Epithelial cell of proximal tubule (primary cell): ENCODE results near the gene PKHD1. TPM values are rescaled to one million over a fixed set of nuclear protein-coding genes. Genes with fewer than 3 reads are reported as not detected.

Experiments used
- DNase-seq: peaks from one replicate; pipeline ENCODE4 v3.0.0-alpha.2; 2011; ENCODE audit warnings: low read depth
- H3K4me3 ChIP-seq: 2 replicates; pipeline ENCODE4 v1.5.1; 2011; ENCODE audit warnings: low read depth, mild to moderate bottlenecking, low read length
- total RNA-seq: library from RNA; depleted of rRNA; stranded (reverse); fragments of >200 nt; gene quantifications from 2 replicates; pipeline ENCODE4 v1.2.3, GENCODE V29; 2015
- TF ChIP-seq, protein P1 (sequence below): conservative IDR thresholded peaks from 2 replicates; pipeline ENCODE4 v1.5.1; 2012; ENCODE audit warnings: low read depth, mild to moderate bottlenecking, low read length

The PKHD1 gene
- total RNA-seq, 1 donor from 2014 or later: 1.7 TPM

GRCh38 chr6:52130440-52130839, 43.0 kb upstream of the PKHD1 start:
- TF ChIP-seq, protein P1, sequence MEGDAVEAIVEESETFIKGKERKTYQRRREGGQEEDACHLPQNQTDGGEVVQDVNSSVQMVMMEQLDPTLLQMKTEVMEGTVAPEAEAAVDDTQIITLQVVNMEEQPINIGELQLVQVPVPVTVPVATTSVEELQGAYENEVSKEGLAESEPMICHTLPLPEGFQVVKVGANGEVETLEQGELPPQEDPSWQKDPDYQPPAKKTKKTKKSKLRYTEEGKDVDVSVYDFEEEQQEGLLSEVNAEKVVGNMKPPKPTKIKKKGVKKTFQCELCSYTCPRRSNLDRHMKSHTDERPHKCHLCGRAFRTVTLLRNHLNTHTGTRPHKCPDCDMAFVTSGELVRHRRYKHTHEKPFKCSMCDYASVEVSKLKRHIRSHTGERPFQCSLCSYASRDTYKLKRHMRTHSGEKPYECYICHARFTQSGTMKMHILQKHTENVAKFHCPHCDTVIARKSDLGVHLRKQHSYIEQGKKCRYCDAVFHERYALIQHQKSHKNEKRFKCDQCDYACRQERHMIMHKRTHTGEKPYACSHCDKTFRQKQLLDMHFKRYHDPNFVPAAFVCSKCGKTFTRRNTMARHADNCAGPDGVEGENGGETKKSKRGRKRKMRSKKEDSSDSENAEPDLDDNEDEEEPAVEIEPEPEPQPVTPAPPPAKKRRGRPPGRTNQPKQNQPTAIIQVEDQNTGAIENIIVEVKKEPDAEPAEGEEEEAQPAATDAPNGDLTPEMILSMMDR: no peak
- H3K4me3 ChIP-seq: no peak overlapping the region
- DNase-seq: peak; percentile 53

DNA sequence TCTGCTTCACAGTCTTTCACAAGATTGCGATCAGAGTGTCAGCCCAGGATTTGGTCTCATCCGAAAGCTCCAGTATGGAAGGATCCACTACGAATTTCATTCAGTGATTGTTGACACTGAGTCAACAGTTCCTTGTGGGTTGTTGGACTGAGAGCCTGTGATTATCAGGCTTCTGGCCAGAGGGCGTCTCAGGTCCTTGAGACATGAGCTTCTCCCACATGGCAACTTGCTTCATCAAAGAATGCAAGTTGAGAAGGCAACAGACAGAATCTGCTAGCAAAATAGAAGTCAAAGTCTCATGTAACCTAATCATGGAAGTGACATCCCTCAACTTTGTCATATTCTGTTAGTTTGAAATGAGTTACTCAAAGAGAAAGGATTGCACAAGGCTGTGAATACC, 40.5 kb upstream of the PKHD1 start:
- no peak for DNase-seq
- TF ChIP-seq, protein P1: no peak
- H3K4me3 ChIP-seq: no peak overlapping the region

DNA sequence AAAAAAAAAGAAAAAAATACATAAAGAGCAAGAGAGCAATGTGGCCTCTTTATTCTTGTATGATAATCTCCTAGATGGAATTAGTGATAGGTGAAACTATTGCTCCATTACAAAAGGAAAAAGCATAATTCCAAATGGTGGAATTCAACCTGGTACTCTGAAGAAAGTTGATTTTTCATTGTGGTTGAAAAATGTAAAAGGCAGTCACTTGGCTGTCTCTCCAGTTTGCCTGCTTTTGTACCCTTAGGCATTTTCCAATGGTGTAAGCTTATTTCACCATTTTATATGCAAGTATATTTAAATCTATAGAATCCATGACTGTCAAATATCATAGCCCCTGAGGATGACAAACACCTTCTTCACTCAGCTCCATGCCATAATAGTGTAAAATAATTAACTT, 38.8 kb upstream of the PKHD1 start:
- no peak for DNase-seq
- no peak overlapping the region for H3K4me3 ChIP-seq
- TF ChIP-seq, protein P1: no peak

DNA sequence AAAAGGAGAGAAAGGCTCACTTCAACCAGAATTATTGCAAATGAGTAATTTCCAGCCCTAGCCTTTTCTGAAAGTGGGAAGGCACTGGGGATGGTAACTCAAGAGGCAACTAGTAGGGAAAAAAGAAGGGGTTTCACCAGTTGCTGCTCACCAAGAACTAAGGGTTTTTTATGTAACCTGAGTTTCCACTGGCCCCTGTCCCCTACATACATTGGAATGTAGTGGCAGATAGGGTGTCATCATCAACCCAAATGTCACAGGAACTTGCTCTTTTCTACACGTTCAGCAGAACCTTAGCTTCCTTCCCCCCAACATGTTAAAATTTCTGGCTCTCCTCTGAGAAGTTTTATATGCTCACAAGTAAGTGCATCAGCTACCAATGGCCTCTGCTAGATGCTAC, 38.2 kb upstream of the PKHD1 start:
- H3K4me3 ChIP-seq: peak overlapping the region; percentile 26
- no peak for DNase-seq
- TF ChIP-seq, protein P1: no peak

GRCh38 chr6:52125139-52125538, 37.7 kb upstream of the PKHD1 start:
- TF ChIP-seq, protein P1: no peak
- DNase-seq: peak; percentile 64
- H3K4me3 ChIP-seq: peak overlapping the region; percentile 32

DNA sequence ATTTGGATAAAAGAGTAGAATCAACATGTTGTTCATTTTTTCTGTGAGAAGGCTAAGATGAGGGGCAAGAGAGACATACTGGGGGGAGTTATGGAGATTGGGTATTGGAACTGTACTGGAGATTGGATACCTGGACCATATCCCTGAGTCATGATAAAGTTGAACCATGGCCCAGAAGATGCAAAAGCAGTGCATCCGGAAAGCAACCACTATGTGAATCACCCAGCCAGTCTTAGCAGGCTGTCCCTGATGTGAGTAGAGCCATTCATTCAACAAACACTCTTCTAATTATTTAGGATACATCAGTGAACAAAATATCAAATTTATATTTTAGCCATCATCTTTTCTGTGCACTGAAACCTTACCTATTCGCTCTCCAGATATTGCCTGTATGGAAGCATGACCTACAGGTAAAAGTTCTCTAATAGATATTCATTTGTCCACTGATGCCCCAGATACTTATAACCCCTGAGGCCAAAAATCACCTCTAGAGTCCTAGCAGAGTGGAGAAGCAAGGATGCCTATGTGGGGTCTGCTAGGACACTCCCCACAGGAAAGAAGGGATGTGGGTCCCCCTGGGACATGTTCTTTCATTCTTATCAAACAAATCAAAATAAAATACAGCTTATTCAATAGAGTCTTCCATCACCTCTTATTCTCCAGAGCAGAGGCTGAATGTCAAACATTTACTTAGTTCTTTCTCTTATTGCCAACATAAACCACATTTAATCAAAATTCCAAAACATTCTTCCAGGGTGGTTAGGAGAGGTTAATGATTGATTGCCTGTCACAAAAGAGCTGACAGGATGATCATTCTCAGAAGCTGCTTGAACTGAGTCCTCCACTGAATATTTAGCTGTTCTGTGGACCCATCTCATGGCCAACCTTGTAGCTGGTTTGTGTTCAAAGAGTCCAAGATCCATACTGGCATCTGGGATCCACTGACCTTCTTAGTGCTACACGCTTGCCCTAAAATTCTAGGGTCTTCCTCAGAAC, 37.0 kb upstream of the PKHD1 start:
- TF ChIP-seq, protein P1: no peak
- peak; percentile 94 for DNase-seq
- peak overlapping the region; percentile 32 for H3K4me3 ChIP-seq

- TF ChIP-seq, protein P1: no peak
- no peak for DNase-seq
- H3K4me3 ChIP-seq: no peak overlapping the region
Observed at GRCh38 chr6:52123251-52123650, 35.8 kb upstream of the PKHD1 start.
